ENCODE results near the gene CDH16. TPM values are rescaled to one million over a fixed set of nuclear protein-coding genes. Genes with fewer than 3 reads are reported as not detected.
A peak's percentile ranks its signal among the peaks of the same experiment; 100 is the strongest.

CDH16 gene
- total RNA-seq, 1 donor from 2014 or later = not detected

DNA sequence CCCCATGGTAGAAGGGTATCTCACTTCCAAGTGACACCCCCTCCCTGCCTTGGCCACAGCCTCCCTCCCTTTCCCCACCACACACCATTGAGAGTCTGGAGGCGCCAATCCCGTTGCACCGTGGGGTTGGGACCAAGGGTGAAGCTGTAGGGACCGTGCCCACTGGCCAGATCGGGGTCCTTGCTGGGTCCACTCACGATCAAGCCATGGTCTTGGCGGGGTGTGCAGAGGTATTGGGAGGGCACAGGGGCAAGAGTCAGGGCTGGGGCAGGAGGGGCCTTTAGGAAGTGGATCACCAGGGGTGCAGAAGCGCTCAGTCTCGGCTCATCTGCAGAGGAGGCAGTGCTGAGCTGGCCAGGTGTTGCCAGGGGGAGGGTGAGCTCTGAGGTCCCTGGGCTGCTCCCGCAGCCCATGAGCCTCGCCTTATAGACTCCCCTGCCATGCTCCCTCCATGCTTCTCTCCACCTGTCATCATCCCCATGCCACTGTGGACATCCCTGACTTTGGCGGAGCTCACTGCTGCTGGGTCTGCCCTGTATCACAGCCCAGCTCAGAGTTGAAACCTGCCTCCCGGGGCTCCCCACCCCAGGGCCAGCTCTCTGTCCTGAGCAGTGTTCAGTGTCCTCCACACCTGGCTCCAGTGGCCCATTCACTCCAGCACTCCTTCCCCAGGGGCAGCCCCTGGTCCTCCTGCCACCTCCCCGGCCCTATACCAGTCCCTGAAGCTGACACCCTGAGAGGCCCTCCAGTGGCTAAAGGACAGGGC is 8.3 kb downstream of the CDH16 start:
- Mint-ChIP-seq H3K9me3 (no peaks in the 10 kb centered on the region), H3K4me3 (no peak overlapping the region), H3K4me1 (peaks cover 12% of the 10 kb centered on the region), H3K27me3 (ENCODE audit: low read depth) (peaks cover 25% of the 10 kb centered on the region), H3K27ac (no peak overlapping the region), H3K36me3 (no peaks in the 10 kb centered on the region)
- TF ChIP-seq, protein P1, sequence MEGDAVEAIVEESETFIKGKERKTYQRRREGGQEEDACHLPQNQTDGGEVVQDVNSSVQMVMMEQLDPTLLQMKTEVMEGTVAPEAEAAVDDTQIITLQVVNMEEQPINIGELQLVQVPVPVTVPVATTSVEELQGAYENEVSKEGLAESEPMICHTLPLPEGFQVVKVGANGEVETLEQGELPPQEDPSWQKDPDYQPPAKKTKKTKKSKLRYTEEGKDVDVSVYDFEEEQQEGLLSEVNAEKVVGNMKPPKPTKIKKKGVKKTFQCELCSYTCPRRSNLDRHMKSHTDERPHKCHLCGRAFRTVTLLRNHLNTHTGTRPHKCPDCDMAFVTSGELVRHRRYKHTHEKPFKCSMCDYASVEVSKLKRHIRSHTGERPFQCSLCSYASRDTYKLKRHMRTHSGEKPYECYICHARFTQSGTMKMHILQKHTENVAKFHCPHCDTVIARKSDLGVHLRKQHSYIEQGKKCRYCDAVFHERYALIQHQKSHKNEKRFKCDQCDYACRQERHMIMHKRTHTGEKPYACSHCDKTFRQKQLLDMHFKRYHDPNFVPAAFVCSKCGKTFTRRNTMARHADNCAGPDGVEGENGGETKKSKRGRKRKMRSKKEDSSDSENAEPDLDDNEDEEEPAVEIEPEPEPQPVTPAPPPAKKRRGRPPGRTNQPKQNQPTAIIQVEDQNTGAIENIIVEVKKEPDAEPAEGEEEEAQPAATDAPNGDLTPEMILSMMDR (IDR thresholded peaks at IDR 0.05; ENCODE audit: unreplicated experiment) = peak; percentile 4
- DNase-seq (ENCODE audit: low spot score in 2 of 2, unreplicated experiment in 2 of 2) = no peak

- H3K4me3 Mint-ChIP-seq = no peak overlapping the region
- peaks cover 13% of the 10 kb centered on the region for H3K27me3 Mint-ChIP-seq (ENCODE audit: low read depth)
- H3K27ac Mint-ChIP-seq = no peak overlapping the region
- TF ChIP-seq, protein P1 (IDR thresholded peaks at IDR 0.05; ENCODE audit: unreplicated experiment) = no peak
- peaks cover 26% of the 10 kb centered on the region for H3K4me1 Mint-ChIP-seq
- no peaks in the 10 kb centered on the region for H3K36me3 Mint-ChIP-seq
- no peaks in the 10 kb centered on the region for H3K9me3 Mint-ChIP-seq
- no peak for DNase-seq (ENCODE audit: low spot score in 2 of 2, unreplicated experiment in 2 of 2)
Observed at GRCh38 chr16:66908762-66909559, 9.7 kb downstream of the CDH16 start.

GRCh38 chr16:66908116-66908515 is 10.6 kb downstream of the CDH16 start:
- no peak for DNase-seq (ENCODE audit: low spot score in 2 of 2, unreplicated experiment in 2 of 2)
- Mint-ChIP-seq H3K27ac (no peak overlapping the region), H3K27me3 (ENCODE audit: low read depth) (peaks cover 13% of the 10 kb centered on the region), H3K36me3 (no peaks in the 10 kb centered on the region), H3K4me1 (peaks cover 28% of the 10 kb centered on the region), H3K9me3 (no peaks in the 10 kb centered on the region), H3K4me3 (no peak overlapping the region)
- TF ChIP-seq, protein P1 (IDR thresholded peaks at IDR 0.05; ENCODE audit: unreplicated experiment) = no peak

DNA sequence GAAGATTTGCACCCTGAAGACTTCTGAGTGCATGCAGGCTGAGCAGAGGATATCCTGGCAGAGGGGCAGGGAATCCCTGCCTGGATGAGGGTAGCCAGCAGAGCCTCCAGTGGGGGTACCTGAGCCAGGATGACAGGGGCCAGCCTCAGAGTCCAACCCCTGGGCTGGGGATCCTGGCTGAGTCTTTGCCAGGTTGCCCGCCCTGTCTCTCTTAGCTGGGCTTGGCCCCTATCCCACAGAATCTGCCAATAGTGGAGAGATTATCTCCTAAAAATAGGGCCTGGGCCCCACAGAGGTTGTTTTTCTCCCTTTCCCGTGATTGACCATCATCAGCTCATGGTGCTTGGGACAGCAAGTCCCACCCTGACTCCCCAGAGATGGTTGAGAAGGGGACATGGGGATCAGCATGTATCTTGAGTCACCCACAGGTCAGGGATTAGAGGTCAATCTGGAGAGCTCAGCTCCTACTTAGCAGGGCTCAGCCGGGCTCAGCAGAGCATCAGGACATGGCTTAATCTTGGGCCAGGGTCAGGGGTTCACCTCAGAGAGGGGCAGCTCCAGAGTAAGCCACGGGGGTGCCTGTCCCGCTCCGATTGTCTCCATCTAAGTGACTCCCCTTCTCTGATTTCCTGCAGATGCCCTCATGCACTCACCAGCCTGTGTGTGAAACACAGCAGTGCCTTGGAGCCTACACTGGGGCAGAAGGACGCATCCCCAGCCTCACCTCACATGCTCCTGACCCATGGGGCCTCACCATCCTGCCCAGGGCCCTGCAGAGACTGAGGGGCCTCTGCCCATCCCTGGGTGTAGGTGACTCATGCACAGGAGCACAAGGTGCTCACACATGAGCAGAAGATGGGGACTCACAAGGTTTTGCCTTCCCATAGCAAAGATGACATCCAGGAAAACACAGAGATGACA is 11.5 kb downstream of the CDH16 start:
- Mint-ChIP-seq H3K9me3 (no peaks in the 10 kb centered on the region), H3K27me3 (ENCODE audit: low read depth) (peaks cover 13% of the 10 kb centered on the region), H3K27ac (no peak overlapping the region), H3K36me3 (no peaks in the 10 kb centered on the region), H3K4me1 (peaks cover 33% of the 10 kb centered on the region), H3K4me3 (no peak overlapping the region)
- DNase-seq (ENCODE audit: low spot score in 2 of 2, unreplicated experiment in 2 of 2) = no peak
- TF ChIP-seq, protein P1 (IDR thresholded peaks at IDR 0.05; ENCODE audit: unreplicated experiment) = no peak
